ENCODE results near the gene MCF2L. TPM values are rescaled to one million over a fixed set of nuclear protein-coding genes. Genes with fewer than 3 reads are reported as not detected.

The MCF2L gene
- total RNA-seq, 4 donors from 2014 or later: 18.4 to 173 (median 57.6) TPM

GRCh38 chr13:113018676-113019465, 49.9 kb downstream of the MCF2L start:
- TF ChIP-seq CTCF (IDR thresholded peaks at IDR 0.05; ENCODE audit: low read depth): no peak

- TF ChIP-seq CTCF (IDR thresholded peaks at IDR 0.05; ENCODE audit: low read depth): no peak
Measured at GRCh38 chr13:113020323-113021080, 51.5 kb downstream of the MCF2L start.

- TF ChIP-seq CTCF (IDR thresholded peaks at IDR 0.05; ENCODE audit: low read depth): no peak
Measured at GRCh38 chr13:113021391-113021790, 52.4 kb downstream of the MCF2L start.

- no peak for TF ChIP-seq CTCF (IDR thresholded peaks at IDR 0.05; ENCODE audit: low read depth)
Measured at GRCh38 chr13:113021811-113022210, 52.8 kb downstream of the MCF2L start.

GRCh38 chr13:113022391-113022744, 53.4 kb downstream of the MCF2L start:
- TF ChIP-seq CTCF (IDR thresholded peaks at IDR 0.05; ENCODE audit: low read depth): no peak

GRCh38 chr13:113022745-113023574, 53.9 kb downstream of the MCF2L start:
- no peak for TF ChIP-seq CTCF (IDR thresholded peaks at IDR 0.05; ENCODE audit: low read depth)
